MV-4-11 (cell line): ENCODE data around the gene GNAI2.
"Not testable (repeated sequence)": the region's sequence is repeated elsewhere in the genome, so short reads cannot be mapped to it uniquely, and the experiment has no call there.

Experiments
- DNase-seq: peaks from one replicate; lab custom pipeline; 2025; lab: John Stamatoyannopoulos, UW

The GNAI2 gene

GRCh38 chr3:50264383-50264963 is 28.5 kb downstream of the GNAI2 start:
- no peak for DNase-seq

DNA sequence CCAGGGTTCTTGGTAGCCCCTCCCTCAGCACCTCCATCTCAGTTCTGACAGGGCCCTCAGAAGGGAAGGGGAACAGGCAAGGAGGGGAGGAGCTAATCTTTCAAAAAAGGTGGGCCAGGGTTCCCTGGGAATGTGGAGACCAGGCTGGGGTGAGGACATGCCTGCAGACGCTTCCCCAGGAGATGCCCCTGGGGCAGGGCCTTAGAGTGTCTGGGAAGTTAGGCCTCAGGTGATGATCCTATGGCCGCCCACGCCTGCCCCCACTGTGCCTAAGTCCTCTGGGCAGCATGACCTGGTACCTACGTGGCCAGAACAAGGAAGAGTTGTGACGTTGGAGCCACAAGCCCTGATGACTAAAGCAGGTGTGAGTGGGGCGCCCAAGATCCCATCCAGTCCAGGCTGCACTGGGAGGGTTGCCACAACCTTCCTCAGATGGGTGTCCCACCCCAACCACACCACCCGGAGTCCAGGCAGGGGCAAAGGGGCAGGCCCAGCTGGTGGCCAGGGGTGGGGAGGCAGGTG is 29.0 kb downstream of the GNAI2 start:
- no peak for DNase-seq

GRCh38 chr3:50265571-50265970 is 29.6 kb downstream of the GNAI2 start:
- no peak for DNase-seq

GRCh38 chr3:50266017-50266416 is 30.0 kb downstream of the GNAI2 start:
- DNase-seq, result no peak

DNA sequence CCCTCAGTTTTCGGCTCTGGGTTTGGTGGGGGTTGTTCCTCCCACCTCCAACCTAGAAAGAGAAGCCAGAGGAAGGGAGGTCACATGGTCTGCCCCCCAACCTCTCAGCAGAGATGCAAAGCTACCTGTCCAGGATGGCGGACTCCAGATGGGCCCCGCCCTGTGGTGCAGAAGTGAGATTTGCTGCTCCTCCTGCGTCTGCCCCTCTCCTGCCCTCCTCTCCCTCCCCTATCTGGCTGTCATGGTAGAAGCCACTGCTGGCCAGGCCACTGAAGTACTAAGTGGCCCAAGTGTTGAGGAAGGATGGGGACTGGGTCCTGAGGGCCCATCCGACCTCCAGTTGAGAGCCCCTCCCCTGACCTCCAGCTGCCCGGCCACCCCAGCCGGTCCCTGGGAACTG is 30.8 kb downstream of the GNAI2 start:
- no peak for DNase-seq

GRCh38 chr3:50267280-50267913 is 31.4 kb downstream of the GNAI2 start:
- no peak for DNase-seq

DNA sequence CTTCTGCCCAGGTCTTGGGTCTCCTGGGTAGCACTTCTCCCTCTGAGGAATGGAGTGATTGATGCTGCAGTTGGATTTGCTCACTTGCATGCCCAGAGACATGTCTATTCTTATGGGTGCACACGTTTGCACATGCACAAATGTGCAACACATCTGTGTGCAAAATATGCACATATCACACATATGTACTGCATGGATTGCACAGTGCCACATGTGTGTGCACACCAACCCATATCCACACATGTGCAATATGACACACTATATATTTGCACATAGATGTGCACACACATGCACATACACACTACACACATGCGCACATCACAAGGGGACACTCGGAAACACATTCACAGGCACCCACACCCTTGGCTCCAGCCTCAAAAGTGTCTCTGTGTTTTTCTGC is 32.3 kb downstream of the GNAI2 start:
- DNase-seq, result no peak

DNA sequence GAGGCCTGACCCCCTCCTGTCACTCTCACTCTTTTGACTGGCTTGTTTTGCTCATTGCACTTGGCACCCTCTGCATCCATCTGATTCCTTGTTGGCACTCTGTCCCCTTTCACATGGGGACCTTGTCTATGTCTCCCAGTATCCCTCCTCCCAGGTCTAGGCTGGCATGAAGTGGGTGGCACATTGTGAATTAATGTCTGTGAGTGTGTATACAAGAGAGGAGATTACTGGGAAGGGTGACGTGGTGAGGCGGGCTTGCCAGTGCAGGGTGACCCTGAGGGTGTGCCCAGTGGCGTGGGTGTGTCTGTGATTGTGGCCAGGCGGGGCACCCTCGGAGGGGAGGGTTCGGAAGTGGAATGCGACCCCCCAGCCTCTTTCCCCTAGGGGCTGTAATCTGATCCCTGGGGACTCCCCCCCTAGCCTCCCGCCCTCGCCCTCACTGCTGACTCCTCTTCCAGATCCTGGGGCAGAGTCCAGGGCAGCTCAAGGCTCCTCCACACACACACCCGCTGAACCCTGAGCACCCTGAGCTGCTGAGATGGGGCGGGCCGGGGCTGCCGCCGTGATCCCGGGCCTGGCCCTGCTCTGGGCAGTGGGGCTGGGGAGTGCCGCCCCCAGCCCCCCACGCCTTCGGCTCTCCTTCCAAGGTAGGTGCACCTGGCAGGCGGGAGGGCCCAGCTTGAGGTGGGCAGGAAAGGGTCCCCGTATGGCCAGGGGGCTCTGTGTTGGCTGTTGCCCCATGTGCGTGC is 32.9 kb downstream of the GNAI2 start, which contains the start of gene SEMA3B:
Gene SEMA3B, plus strand, starts transcription at position 445 of the 749 bp plus-strand sequence. Its CDS starts 94 bp downstream, at position 539.
- no peak for DNase-seq

GRCh38 chr3:50269460-50269859 is 33.5 kb downstream of the GNAI2 start:
- no peak for DNase-seq

- DNase-seq, result no peak
These were observed 34.0 kb downstream of the GNAI2 start for GRCh38 chr3:50269977-50270413.

GRCh38 chr3:50270422-50271224 is 34.6 kb downstream of the GNAI2 start:
- DNase-seq, result no peak

DNA sequence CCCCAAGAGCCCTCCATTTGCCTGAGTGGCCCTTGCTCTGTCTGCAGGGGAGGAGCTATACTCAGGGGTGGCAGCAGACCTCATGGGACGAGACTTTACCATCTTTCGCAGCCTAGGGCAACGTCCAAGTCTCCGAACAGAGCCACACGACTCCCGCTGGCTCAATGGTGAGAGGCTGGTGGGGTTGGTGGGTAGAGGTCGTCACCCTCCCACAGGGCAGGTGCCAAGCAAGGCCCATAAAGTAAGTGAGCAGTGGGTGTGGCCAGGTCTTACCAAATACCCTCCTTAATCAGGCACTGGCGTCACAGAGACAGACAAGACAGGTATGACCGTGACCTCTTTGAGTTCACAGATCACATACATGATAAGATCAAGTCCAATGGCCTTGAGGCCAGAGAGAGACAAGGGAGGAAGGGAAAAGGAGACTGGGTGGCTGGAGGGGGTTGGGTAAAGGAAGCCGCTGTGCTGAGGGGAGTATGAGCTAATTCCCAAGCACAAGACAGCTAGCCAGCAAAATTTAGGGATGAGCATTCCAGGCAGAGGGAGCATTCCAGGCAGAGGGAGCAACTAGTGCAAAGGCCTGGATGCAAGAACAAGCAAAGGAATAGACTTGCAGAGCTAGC is 35.4 kb downstream of the GNAI2 start:
- no peak for DNase-seq

GRCh38 chr3:50272538-50272910 is 36.5 kb downstream of the GNAI2 start:
- DNase-seq, result not testable (repeated sequence)

DNA sequence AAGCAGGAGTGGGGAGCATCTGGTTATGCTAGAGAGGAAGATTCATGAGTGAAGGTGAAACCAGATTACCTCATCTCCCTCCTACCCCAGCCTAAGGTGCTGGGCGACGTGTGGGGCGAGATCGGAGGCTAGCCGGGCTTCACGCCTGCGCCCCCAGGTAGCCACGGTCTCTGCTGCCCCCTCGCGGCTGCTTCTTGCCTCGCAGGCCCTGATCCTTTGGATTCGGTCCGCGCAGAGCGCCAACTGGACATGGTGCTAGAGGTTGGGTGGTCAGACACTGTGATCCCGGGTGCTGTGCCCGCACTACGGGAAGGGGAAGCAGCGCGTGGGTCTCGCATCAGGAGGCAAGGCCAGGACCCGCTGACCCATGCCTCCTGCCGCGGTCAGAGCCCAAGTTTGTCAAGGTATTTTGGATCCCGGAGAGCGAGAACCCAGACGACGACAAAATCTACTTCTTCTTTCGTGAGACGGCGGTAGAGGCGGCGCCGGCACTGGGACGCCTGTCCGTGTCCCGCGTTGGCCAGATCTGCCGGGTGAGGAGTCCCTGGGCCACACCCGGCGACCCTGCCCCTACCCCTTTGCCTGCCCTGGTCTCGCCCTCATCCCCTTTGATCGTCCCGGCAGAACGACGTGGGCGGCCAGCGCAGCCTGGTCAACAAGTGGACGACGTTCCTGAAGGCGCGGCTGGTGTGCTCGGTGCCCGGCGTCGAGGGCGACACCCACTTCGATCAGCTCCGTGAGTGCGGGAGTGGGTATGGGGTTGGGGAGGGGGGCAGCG is 37.1 kb downstream of the GNAI2 start:
- DNase-seq, result peak; percentile 55

DNA sequence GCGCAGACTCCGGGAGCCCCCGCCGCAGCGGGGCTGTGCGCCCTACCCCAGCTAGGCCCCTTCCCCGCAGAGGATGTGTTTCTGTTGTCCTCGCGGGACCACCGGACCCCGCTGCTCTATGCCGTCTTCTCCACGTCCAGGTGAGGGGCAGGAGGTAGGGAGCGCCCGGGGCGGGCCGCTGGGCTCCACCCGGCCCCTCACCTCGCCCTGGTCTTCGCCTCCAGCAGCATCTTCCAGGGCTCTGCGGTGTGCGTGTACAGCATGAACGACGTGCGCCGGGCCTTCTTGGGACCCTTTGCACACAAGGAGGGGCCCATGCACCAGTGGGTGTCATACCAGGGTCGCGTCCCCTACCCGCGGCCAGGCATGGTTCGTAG is 37.7 kb downstream of the GNAI2 start:
- DNase-seq, result no peak

- DNase-seq, result peak; percentile 42
These were observed 38.5 kb downstream of the GNAI2 start for GRCh38 chr3:50274371-50275104.

DNA sequence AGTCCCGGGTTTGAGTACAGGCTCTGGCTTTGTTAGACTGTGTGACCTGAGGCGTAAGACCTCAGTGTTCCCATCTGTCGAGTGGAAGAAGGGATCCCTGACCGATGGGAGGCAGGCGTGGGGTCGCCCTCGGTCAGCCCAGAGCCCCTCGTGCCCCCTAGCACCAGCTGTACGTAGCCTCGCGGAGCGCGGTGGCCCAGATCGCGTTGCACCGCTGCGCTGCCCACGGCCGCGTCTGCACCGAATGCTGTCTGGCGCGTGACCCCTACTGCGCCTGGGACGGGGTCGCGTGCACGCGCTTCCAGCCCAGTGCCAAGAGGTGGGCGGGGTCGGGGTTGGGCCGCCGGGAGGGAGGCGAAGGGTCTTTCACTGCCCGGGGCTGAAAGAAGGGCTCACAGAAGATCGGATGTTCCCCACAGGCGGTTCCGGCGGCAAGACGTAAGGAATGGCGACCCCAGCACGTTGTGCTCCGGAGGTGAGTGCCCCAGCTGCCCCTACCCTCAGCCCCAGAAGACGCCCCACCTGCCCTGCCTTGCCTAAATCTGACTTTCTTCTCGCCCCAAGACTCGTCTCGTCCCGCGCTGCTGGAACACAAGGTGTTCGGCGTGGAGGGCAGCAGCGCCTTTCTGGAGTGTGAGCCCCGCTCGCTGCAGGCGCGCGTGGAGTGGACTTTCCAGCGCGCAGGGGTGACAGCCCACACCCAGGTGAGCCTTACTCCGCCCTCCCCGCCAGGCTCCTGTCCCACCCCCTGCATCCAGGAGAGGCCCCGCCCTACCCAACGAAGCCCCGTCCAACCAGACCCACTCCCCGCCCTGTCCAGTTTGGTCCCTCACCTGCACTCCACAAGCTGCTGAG is 39.4 kb downstream of the GNAI2 start:
- DNase-seq, result no peak

DNA sequence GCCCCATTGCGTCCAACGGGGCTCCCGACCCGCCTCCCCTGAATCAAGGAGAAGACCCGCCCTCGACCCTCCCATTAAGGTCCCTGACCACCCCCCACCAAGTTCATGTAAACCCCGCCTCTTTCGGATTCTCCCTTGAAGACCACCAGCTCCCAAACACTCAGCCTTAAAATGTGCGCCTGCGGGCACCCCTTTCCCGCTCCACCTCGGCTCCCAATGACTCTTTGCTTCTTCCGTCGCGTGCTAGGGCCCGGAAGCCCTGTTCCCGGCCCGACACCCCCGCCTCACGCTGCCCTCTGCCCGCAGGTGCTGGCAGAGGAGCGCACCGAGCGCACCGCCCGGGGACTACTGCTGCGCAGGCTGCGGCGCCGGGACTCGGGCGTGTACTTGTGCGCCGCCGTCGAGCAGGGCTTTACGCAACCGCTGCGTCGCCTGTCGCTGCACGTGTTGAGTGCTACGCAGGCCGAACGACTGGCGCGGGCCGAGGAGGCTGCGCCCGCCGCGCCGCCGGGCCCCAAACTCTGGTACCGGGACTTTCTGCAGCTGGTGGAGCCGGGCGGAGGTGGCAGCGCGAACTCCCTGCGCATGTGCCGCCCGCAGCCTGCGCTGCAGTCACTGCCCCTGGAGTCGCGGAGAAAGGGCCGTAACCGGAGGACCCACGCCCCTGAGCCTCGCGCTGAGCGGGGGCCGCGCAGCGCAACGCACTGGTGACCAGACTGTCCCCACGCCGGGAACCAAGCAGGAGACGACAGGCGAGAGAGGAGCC is 40.2 kb downstream of the GNAI2 start:
- no peak for DNase-seq

DNA sequence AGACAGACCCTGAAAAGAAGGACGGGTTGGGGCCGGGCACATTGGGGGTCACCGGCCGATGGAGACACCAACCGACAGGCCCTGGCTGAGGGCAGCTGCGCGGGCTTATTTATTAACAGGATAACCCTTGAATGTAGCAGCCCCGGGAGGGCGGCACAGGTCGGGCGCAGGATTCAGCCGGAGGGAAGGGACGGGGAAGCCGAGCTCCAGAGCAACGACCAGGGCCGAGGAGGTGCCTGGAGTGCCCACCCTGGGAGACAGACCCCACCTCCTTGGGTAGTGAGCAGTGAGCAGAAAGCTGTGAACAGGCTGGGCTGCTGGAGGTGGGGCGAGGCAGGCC is 40.7 kb downstream of the GNAI2 start:
- no peak for DNase-seq
